GM10266 (cell line): ENCODE results near the gene PACSIN3.

Experiments used
- DNase-seq: peaks from one replicate; pipeline ENCODE4 v3.0.0; 2012; ENCODE audit errors: extremely low spot score
- TF ChIP-seq, protein P1 (sequence below): IDR thresholded peaks from 2 replicates; pipeline ENCODE4 v1.5.1; 2012; ENCODE audit warnings: mild to moderate bottlenecking, low read depth; ENCODE audit not compliant: control insufficient read depth, insufficient read depth; ENCODE audit errors: missing control alignments

PACSIN3 gene

DNA sequence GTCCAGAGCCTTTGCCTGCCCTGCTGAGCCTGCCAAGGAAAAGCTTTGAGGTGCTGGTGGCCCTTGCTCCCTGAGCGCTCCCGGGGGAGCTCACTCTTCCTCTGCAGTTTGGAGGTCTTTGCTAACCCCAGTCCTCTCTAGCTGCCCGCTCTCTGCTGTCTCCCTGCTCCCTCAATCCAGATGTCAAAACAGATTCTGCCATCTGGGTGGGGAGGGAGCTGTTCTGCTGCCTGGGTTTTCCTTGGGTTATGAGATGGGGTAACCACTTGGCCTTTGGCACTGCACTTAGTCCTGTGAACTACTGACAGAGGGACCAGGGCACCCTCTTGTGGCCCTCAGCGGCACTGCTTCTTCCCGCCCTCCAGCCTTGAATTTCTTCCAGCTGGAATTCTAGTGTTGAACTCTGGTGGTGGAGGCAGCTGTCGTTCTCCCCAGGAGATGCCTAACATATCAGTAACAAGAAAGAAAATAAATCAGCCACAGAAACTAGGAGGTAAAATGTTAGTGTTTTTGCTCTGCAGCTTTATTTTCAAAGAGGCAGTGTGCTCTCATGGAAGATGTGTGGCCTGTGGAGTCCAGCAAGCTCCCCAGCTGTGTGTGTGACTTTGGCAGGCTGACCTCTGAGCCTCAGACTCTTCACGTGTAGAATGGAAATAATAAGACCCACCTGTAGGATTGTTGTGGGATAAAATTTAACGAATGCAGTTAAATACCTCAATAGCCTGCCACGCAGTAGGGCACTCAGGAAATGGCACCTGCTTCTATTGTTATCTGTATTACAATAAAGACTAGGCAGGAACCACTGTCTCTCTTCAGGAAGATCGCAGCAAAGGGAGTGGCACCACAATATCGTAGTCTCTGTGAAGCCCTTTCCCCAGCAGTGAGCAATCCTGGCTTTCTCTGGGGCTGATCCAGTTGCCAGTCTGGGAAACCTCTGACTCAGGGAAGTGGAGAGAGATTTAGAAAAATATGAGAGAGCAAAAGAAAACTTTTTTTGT is 33.0 kb downstream of the PACSIN3 start:
- peak; percentile 83 for DNase-seq
- TF ChIP-seq, protein P1, sequence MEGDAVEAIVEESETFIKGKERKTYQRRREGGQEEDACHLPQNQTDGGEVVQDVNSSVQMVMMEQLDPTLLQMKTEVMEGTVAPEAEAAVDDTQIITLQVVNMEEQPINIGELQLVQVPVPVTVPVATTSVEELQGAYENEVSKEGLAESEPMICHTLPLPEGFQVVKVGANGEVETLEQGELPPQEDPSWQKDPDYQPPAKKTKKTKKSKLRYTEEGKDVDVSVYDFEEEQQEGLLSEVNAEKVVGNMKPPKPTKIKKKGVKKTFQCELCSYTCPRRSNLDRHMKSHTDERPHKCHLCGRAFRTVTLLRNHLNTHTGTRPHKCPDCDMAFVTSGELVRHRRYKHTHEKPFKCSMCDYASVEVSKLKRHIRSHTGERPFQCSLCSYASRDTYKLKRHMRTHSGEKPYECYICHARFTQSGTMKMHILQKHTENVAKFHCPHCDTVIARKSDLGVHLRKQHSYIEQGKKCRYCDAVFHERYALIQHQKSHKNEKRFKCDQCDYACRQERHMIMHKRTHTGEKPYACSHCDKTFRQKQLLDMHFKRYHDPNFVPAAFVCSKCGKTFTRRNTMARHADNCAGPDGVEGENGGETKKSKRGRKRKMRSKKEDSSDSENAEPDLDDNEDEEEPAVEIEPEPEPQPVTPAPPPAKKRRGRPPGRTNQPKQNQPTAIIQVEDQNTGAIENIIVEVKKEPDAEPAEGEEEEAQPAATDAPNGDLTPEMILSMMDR: peak; percentile 96

DNA sequence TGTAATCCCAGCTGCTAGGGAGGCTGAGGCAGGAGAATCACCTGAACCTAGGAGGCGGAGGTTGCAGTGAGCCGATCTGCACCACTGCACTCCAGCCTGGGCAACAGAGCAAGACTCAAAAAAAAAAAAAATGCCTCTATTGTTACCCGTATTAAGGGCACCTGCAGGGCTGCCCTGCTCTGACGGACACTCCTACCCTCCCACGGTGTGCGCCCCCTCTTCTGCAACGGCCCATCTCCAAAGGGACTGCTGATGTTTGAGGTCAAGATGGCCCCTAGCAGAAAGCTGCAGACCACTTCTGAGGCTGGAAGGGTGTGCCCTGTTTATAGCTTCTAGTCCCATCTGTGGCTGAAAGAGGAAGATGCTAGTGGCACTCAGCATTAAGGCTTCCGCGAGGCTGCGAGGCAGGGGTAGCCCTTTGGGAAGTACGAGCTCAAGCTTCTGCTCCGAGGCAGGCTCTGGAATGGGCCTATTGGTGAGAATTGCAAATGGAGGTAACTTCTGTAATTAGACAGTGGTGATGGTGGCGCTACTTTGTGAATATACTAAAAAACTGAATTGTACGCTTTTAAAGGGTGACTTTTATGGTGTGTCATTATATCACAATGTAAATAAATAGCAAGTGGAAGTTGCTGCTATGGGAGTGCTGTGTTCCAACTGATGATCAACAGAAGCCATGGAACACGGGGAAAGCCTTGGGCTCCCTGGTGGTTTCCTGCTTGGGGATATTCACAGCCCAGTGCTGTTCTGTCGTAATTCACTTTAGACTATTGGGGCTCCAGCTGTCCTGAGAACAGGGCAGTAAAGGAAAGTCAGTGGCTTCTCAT is 33.9 kb downstream of the PACSIN3 start:
- no peak for DNase-seq
- TF ChIP-seq, protein P1: no peak

DNA sequence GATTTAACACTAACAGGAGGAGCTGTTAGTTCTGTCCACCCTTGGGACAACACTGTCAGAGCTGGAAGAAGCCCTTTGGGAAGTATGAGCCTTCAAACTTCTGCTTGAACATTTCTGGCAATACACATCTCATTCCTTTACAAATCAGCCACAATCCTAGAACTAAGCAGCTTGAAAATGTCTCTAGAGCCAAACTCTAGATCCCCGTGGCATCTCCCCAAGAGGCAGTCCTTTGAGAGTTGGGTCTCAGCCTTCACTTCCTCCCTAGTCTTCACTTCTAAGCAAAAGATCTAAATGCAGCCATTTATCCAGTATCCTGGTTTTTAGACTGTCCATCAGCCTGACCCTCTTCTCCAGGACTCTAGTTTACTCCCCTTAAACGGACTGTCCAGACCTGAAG is 36.5 kb downstream of the PACSIN3 start:
- TF ChIP-seq, protein P1: no peak
- DNase-seq: no peak

DNA sequence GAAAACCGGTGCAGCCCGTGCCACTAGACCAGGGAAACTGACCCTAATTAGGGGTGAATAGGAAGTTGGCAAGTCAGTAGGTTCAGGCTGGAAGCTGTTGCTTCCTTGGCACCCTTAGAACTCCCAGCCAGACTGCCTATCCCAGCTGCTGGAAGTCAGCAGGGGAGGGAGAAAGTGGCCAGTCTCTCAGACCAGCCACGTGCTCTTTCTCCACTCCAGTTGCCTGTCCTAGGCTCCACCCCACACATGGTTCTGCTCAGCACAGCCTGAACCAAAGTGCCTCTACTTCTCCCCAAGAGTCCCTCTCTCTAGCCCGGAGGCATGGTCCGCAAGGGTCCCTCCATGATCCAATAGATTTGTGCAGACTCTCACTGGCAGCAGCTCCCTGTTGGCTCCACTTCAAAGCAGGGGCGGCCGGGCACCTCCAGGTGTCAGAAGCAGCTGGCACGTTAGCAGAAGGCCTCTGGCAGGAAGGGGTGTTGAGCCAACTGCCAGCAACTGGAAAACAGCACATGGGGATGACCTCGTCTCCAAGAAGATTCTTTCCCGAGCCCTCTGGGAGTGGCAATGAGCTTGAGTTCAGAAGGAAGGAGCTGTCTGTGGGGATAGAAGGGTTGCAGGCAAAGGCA is 37.2 kb downstream of the PACSIN3 start:
- TF ChIP-seq, protein P1: no peak

DNA sequence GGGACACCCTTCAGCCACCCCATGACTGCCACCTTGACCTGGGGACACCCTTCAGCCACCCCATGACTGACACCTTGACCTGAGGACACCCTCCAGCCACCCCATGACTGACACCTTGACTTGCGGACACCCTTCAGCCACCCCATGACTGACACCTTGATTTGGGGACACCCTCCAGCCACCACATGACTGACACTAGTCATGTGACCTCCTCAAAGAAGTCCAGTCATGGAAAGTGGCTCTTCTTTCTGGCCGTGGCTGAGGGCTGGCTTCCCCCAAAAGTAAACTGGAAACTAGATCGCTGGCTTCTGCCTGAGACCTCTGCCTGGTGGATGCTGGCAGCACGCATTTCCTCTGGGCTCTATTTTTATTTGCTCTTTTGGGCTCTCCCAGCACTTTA is 38.0 kb downstream of the PACSIN3 start:
- TF ChIP-seq, protein P1: no peak
- DNase-seq: no peak

More for the DNA sequence above, 37.2 kb downstream of the PACSIN3 start:
- DNase-seq: no peak

DNA sequence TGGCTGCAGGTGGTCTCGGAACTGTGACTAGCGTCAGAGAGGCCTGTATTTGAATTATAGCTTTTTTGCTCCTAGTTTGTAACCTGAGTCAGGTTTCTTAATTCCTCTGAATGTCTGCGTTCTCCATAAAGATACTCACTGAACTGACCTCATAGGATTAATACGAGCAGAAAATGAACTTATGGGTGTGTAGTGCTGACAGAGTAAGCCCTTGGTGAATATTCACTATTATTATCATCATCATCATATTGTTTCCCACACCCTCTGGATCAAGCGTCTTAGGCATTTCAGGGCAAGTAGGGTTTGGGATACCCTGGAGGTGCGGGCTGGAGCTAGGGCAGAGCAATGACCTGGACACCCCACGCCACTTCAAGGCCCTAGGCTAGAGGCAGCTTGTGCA is 38.6 kb downstream of the PACSIN3 start:
- DNase-seq: no peak
- TF ChIP-seq, protein P1: no peak
